ENCODE results near the gene SFRP4.

SFRP4 gene

DNA sequence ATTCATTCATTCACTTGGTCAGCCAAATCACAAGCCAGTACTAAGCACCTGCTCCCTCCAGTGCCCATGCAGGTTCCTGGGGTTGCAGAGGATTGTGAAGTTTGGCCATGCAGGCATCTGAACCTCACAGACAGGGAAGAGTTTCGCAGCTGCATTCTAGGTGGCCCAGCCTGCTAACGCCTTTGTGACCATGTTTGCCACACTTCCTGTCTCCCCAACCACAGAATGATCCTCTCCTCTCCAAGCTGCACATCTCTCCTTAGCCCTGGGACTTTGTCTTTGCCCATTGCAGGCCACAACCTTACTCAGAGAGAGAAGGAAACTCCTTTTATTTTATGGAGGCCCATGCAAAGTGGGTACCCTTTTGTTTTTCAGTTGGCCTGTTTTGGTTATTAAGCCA lies 35.6 kb upstream of the SFRP4 start:
- no peak for DNase-seq (ENCODE audit: low spot score)
- in situ Hi-C loops (cut with MboI; ENCODE audit: low pct_unique_long_range_greater_than_20kb, low sequenced_read_pairs, unreplicated experiment), result no loop called here
- TF ChIP-seq, protein P1, sequence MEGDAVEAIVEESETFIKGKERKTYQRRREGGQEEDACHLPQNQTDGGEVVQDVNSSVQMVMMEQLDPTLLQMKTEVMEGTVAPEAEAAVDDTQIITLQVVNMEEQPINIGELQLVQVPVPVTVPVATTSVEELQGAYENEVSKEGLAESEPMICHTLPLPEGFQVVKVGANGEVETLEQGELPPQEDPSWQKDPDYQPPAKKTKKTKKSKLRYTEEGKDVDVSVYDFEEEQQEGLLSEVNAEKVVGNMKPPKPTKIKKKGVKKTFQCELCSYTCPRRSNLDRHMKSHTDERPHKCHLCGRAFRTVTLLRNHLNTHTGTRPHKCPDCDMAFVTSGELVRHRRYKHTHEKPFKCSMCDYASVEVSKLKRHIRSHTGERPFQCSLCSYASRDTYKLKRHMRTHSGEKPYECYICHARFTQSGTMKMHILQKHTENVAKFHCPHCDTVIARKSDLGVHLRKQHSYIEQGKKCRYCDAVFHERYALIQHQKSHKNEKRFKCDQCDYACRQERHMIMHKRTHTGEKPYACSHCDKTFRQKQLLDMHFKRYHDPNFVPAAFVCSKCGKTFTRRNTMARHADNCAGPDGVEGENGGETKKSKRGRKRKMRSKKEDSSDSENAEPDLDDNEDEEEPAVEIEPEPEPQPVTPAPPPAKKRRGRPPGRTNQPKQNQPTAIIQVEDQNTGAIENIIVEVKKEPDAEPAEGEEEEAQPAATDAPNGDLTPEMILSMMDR (IDR thresholded peaks at IDR 0.05; ENCODE audit: extremely low read depth, insufficient read depth, missing control alignments), result no peak

DNA sequence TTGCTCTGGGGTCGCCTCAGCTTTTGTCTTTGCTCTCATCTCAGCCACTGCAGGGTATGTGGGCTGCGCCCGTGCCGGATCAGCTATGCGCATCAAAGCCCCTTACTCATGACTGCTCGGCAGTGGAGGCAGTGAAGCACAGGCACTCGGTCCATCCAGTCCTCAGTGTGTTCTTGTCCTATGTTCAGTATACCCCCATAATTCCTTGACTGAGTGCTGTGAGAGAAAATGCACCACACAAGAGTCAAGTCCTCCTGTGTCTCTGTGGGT lies 31.3 kb upstream of the SFRP4 start:
- no peak for DNase-seq (ENCODE audit: low spot score)
- TF ChIP-seq, protein P1 (IDR thresholded peaks at IDR 0.05; ENCODE audit: extremely low read depth, insufficient read depth, missing control alignments), result no peak
- in situ Hi-C loops (cut with MboI; ENCODE audit: low pct_unique_long_range_greater_than_20kb, low sequenced_read_pairs, unreplicated experiment), result no loop called here

DNA sequence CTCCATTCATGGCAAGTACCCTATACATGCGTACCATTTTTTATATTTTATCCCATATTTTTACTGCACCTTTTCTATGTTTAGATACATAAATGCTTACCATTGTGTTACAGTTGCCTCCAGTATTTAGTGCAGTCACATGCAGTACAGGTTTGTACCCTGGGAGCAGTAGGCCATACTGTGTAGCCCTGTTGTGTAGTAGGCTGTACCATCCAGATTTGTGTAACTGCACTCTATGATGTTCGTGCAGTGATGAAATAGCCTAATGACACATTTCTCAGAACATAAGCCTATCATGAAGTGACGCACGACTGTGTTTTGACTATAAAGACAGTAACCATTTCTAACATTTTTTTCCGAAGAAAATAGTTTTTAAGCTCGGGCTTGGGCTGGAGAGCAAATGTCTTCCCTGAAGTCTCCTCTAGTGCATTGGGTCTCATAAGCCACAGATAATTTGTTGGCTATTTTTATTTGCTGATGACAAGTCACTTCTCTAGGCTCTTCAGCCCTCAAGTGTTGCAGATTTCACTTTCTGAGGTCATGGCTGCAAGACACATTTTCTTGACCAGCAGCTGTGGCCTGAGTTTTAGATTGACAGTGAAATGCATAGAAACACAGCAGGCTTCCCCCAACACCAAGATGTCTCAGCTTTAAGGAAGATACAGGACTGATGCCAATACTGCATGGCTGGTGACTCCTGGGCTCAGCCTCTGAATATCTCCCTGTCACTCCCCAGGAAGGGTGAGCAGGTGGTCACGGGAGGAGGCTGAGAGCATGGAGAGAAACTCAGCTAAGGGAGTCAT lies 30.7 kb upstream of the SFRP4 start:
- in situ Hi-C loops (cut with MboI; ENCODE audit: low pct_unique_long_range_greater_than_20kb, low sequenced_read_pairs, unreplicated experiment), result no loop called here
- DNase-seq (ENCODE audit: low spot score), result no peak
- TF ChIP-seq, protein P1 (IDR thresholded peaks at IDR 0.05; ENCODE audit: extremely low read depth, insufficient read depth, missing control alignments), result no peak

DNA sequence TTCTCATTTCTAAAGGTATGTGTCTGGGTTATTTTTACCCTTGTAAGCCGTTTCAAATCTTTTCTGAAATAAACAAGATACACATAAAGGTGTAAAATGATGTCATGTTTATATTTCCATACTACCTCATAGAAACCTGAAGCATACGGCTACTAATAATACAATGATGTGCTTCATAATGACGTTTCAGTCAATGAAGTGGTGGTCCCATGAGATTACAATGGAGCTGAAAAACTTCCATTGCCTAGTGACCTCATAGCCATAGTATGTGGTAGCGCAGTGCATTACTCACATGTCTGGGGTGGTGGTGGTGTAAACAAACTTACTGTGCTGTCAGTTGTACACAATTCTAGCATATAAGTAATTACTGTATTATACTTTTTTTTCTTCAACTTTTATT lies 28.7 kb upstream of the SFRP4 start:
- no peak for DNase-seq (ENCODE audit: low spot score)
- in situ Hi-C loops (cut with MboI; ENCODE audit: low pct_unique_long_range_greater_than_20kb, low sequenced_read_pairs, unreplicated experiment), result no loop called here
- TF ChIP-seq, protein P1 (IDR thresholded peaks at IDR 0.05; ENCODE audit: extremely low read depth, insufficient read depth, missing control alignments), result no peak

DNA sequence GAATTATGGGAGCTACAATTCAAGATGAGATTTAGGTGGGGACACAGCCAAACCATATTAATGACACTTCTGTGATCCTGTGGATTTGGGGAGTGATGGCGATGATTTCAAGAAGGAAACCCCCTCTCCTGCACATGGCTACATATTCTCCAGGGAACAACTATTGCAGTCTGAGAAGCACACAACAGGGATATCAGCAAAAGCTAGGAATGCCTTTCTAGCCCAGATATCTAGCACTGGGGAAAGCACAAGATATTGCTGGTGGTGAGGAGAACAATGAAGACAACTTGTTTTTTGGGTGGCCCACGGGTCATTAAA lies 28.1 kb upstream of the SFRP4 start:
- in situ Hi-C loops (cut with MboI; ENCODE audit: low pct_unique_long_range_greater_than_20kb, low sequenced_read_pairs, unreplicated experiment), result no loop called here
- no peak for DNase-seq (ENCODE audit: low spot score)
- TF ChIP-seq, protein P1 (IDR thresholded peaks at IDR 0.05; ENCODE audit: extremely low read depth, insufficient read depth, missing control alignments), result no peak

DNA sequence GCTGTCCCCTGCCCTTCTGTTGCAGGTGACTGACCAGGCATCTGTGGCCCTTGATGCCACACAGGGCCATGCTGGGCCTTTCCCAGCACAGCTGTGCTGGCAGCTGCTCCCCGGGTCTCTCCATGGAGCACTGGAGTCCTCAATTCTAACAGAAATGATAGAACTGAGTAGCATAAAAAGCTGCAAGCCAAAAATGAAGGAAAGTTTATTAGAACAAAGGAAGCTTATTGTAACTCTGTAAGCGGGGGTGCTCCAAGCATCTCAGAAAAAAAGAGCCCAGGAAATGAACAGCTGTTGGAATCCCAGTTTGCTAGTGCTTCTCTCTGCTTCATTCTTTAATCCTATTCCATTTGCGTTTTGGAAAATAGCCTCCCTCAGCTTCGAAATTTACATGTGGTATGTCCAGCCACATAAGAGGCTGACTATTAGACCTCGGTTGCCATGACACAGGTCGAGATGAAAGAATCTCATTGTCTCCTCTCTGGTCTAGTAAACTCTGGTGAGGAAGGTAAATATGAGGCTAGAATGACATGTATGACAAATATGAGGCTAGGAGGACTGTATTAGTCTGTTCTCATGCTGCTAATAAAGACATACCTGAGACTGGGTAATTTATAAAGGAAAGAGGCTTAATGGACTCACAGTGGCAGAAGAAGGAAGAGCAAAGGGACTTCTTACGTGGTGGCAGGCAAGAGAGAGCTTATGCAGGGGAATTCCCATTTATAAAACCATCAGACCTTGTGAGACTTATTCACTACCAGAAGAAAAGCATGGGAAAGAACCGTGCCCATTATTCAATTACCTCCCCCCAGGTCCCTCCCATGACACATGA lies 27.5 kb upstream of the SFRP4 start:
- in situ Hi-C loops (cut with MboI; ENCODE audit: low pct_unique_long_range_greater_than_20kb, low sequenced_read_pairs, unreplicated experiment), result no loop called here
- TF ChIP-seq, protein P1 (IDR thresholded peaks at IDR 0.05; ENCODE audit: extremely low read depth, insufficient read depth, missing control alignments), result no peak
- peak; percentile 36 for DNase-seq (ENCODE audit: low spot score)

All from GM13977 (cell line).